ENCODE data around the gene STK32B.

DNA sequence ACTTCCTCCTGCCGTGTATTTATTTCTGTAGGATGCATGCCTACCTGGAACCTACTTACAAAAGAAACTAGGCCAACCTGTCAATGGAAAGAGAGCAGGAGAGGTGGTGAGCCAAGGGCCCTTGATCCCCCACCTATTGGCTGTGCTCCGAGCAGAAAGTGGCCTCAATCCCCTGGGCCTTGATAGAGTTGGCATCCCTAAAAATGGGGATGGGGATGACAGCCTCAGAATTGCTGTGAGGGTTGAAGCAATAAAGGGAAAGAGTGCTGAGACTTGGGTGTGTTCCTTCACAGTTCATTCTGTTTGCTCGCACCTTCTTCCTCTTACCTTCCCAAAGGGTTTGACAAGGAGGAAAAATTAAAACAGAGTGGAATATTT is 314.7 kb downstream of the STK32B start:
- TF ChIP-seq, protein P1, sequence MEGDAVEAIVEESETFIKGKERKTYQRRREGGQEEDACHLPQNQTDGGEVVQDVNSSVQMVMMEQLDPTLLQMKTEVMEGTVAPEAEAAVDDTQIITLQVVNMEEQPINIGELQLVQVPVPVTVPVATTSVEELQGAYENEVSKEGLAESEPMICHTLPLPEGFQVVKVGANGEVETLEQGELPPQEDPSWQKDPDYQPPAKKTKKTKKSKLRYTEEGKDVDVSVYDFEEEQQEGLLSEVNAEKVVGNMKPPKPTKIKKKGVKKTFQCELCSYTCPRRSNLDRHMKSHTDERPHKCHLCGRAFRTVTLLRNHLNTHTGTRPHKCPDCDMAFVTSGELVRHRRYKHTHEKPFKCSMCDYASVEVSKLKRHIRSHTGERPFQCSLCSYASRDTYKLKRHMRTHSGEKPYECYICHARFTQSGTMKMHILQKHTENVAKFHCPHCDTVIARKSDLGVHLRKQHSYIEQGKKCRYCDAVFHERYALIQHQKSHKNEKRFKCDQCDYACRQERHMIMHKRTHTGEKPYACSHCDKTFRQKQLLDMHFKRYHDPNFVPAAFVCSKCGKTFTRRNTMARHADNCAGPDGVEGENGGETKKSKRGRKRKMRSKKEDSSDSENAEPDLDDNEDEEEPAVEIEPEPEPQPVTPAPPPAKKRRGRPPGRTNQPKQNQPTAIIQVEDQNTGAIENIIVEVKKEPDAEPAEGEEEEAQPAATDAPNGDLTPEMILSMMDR (IDR thresholded peaks at IDR 0.05) = no peak
- no peak for TF ChIP-seq POLR2A (IDR thresholded peaks at IDR 0.05)
- no peak for TF ChIP-seq EP300 (IDR thresholded peaks at IDR 0.05)
